GM13976 (cell line): ENCODE data around the gene MRPS35.
A peak's percentile ranks its signal among the peaks of the same experiment; 100 is the strongest.

Experiments
- DNase-seq: peaks from one replicate; pipeline ENCODE4 v3.0.0; 2012; ENCODE audit warnings: low spot score
- CTCF ChIP-seq: IDR thresholded peaks from 2 replicates; pipeline ENCODE4 v1.5.1; 2012; ENCODE audit warnings: borderline replicate concordance, mild to moderate bottlenecking; ENCODE audit not compliant: insufficient read depth; ENCODE audit errors: extremely low read depth, missing control alignments, control extremely low read depth
- in situ Hi-C: fragments of 300-500 bp; cut with MboI; formaldehyde crosslinking; loops from one replicate; pipeline ENCODE4 v1.12.0; 2022; ENCODE audit warnings: low sequenced_read_pairs, mixed read lengths, inconsistent platforms; ENCODE audit not compliant: unreplicated experiment

MRPS35 gene

GRCh38 chr12:27779416-27779919 lies 68.8 kb downstream of the MRPS35 start:
- peak; percentile 58 for DNase-seq
- in situ Hi-C loops, result no loop called here
- no peak for TF ChIP-seq CTCF

- no peak for TF ChIP-seq CTCF
- in situ Hi-C loops, result no loop called here
- peak; percentile 87 for DNase-seq
Observed at GRCh38 chr12:27779920-27780611, 69.4 kb downstream of the MRPS35 start, which contains the start of the genes KLHL42 and MANSC4. Gene KLHL42, plus strand, starts transcription at chr12:27780233. Its CDS starts 98 bp downstream, at chr12:27780331. Gene MANSC4, minus strand, starts transcription at chr12:27780236. Its CDS starts 8,960 bp downstream, at chr12:27771276.

GRCh38 chr12:27780612-27781408 lies 70.2 kb downstream of the MRPS35 start:
- no peak for TF ChIP-seq CTCF
- DNase-seq, result no peak
- in situ Hi-C loops, result no loop called here

- TF ChIP-seq CTCF, result no peak
- no peak for DNase-seq
- in situ Hi-C loops, result no loop called here
Observed at GRCh38 chr12:27781680-27782079, 71.0 kb downstream of the MRPS35 start.

GRCh38 chr12:27782481-27782880 lies 71.8 kb downstream of the MRPS35 start:
- in situ Hi-C loops, result no loop called here
- DNase-seq, result no peak
- no peak for TF ChIP-seq CTCF

GRCh38 chr12:27785882-27786570 lies 75.4 kb downstream of the MRPS35 start:
- no peak for TF ChIP-seq CTCF
- no peak for DNase-seq
- in situ Hi-C loops, result no loop called here
